ENCODE measurements around the gene URAD. TPM values are rescaled to one million over a fixed set of nuclear protein-coding genes. Genes with fewer than 3 reads are reported as not detected.
A peak's percentile ranks its signal among the peaks of the same experiment; 100 is the strongest.

Gene URAD
- total RNA-seq, 1 donor from 2014 or later, result not detected

DNA sequence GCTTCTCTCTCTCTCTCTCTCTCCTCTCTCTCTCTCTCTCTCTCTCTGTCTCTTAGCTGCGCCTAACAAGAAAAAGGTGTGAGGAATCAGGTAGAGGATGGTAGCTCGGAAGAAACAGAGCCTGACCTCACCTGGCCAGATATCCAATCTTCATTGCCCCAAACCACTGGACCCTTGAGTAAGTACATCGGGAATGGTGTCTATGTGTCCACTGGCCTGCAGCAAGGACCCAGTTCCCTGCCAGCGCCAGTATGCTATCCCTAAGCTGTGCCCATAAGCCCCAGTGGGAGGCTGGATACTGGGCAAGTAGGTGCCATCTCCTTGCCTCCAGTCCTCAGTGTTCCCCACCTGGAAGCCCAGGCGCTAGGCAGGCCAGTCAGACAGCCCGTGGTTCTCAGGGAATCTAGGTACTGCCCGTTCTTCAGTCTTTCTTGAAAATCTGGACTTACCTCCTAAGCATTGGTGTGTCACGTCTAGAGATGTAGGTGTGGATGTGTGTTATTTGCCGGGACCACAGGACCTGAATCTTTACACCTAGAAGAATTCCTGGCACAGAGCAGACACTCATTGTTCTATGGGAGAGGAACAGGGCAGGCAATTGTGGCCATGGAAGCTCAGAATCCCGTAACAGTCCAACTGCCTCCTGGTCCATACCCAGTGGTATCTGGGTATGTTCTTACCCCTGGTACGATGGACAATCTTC, 7.3 kb downstream of the URAD start:
- Mint-ChIP-seq H3K27ac (no peak overlapping the region), H3K9me3 (no peaks in the 10 kb centered on the region), H3K27me3 (ENCODE audit: insufficient read depth) (peaks cover 52% of the 10 kb centered on the region), H3K4me3 (no peak overlapping the region), H3K4me1 (ENCODE audit: low read depth) (peaks cover 18% of the 10 kb centered on the region), H3K36me3 (ENCODE audit: low read depth) (no peaks in the 10 kb centered on the region)
- no peak for DNase-seq (ENCODE audit: low spot score)
- intact Hi-C loops (cut with micrococcal nuclease), result no loop called here

DNA sequence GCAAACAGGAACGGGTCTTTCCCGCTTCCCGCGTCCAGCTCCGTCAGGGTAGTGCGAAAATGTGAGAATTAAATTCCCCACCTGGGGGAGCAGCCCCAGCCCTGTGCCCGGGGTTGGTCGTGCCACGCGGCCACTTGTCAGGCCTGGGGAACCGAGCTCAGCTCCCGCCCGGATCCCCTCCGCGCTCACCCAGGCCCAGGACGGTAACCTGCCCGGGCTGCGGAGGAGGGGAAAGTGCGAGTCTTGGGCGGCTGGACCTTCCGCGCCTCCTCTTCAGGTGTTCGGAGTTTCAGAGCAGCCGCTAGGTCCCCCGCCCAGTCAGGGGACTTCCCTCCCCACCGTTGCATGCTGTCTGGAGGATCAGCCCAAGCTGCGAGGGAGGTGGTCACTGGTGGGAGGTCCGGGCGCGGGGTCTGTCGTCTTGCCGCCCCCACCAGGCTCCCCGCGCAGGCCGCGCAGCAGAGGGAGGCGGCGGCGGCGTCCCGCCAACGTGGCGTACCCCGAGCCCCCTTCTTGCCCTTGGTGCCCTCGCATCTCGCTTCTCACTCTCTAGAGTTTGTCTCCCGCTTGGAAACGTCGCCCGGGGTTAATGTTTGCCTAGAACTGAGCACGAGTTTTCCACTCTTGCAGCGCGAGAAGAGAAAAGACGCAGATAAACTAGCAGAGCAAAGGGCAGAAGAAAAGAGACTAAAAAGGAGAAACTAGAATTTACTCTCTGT, 8.1 kb downstream of the URAD start:
- Mint-ChIP-seq H3K9me3 (no peaks in the 10 kb centered on the region), H3K27me3 (ENCODE audit: insufficient read depth) (peaks cover 57% of the 10 kb centered on the region), H3K27ac (no peak overlapping the region), H3K4me1 (ENCODE audit: low read depth) (peaks cover 18% of the 10 kb centered on the region), H3K4me3 (no peak overlapping the region), H3K36me3 (ENCODE audit: low read depth) (no peaks in the 10 kb centered on the region)
- no peak for DNase-seq (ENCODE audit: low spot score)
- intact Hi-C loops (cut with micrococcal nuclease), result no loop called here

DNA sequence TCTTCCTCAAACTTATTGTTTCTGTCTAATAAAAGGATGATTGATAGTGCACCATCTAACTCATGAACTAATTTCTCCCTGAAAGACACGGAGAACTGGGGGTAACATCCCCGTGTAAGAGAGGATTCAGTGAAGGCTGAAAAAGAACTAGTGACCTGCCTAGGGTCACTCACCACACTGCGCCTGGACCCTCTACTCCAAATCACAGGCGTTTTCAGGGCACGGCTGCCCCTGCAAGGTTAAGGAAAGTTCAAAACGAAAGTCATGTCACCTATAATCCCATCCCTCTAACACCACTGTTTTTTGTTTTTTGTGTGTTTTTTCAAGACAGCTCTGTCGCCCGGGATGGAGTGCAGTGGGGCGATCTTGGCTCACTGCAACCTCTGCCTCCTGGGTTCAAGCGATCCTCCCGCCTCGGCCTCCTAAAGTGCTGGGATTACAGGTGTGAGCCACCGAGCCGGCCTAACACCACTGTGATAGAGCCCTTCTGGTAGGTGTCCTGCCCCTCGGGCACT, 8.7 kb downstream of the URAD start:
- peaks cover 18% of the 10 kb centered on the region for H3K4me1 Mint-ChIP-seq (ENCODE audit: low read depth)
- no peak overlapping the region for H3K27ac Mint-ChIP-seq
- H3K9me3 Mint-ChIP-seq, result no peaks in the 10 kb centered on the region
- intact Hi-C loops (cut with micrococcal nuclease), result no loop called here
- H3K27me3 Mint-ChIP-seq (ENCODE audit: insufficient read depth), result peaks cover 63% of the 10 kb centered on the region
- no peak overlapping the region for H3K4me3 Mint-ChIP-seq
- DNase-seq (ENCODE audit: low spot score), result no peak
- no peaks in the 10 kb centered on the region for H3K36me3 Mint-ChIP-seq (ENCODE audit: low read depth)

DNA sequence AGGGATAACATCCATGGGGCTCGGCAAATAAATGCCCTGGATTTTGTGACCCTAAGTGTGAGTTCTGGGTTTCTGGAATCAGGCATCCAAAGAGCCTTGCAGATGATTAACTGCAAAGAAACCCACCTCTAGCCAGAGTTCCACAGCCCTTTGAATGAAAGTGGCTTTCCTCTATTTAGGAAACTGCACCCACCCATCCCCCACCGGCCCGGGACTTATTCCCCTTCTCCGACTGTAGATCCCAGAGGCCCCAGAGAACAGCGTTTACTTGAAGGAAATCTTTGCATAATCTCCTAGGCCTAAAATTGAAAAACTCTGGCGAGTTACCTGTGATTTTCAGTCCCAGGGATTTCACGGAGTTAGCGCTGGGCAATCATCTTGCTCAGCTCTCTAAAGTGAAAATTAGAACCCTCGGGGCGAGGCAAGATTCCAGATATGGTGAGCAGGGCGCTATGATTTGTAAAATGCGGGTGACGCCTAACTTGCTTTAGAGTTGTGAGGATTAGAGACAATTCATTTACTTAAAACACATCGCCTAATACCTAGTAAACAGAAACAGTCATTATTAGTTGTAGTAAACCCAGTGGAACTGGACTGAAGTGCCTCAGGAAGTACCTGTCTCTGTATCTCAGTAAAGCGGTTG, 9.4 kb downstream of the URAD start:
- H3K4me1 Mint-ChIP-seq (ENCODE audit: low read depth), result peaks cover 18% of the 10 kb centered on the region
- H3K27ac Mint-ChIP-seq, result peak overlapping the region; percentile 18
- H3K36me3 Mint-ChIP-seq (ENCODE audit: low read depth), result no peaks in the 10 kb centered on the region
- intact Hi-C loops (cut with micrococcal nuclease), result no loop called here
- H3K27me3 Mint-ChIP-seq (ENCODE audit: insufficient read depth), result peaks cover 68% of the 10 kb centered on the region
- DNase-seq (ENCODE audit: low spot score), result no peak
- H3K9me3 Mint-ChIP-seq, result no peaks in the 10 kb centered on the region
- H3K4me3 Mint-ChIP-seq, result no peak overlapping the region

DNA sequence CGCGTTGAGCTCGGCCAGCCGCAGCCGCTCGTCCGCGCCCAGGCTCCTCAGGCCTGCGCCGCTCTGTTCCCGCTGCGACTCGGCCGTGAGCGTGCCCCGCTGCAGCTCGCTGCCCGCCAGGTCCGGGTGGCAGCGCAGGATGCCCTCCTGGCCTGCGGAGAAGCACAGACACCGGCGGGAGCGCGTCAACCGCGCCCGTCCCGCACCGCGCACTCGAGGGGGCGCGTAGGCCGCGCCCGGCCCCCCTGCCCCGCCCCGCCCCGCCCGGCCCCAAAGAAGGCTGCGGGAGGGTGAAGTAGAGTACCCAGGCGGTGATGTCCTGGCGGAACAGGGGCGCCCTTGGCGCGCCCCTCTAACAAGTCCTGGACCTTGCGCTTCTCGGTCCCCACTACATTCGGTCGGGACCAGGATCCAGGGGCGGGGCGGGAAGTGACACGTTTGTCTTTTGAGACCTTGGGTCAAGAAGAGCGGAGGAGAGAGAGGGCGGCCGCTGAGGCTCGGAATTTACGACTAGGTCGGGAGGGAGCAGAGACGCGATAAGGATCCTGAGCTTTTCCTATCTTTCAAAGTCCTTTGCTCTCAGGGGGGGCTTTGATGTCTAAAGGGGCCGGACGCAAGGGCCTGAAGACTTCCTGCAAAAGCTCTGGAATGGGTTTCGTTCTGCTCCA, 10.1 kb downstream of the URAD start:
- no peak overlapping the region for H3K4me3 Mint-ChIP-seq
- peaks cover 18% of the 10 kb centered on the region for H3K4me1 Mint-ChIP-seq (ENCODE audit: low read depth)
- no peak overlapping the region for H3K27ac Mint-ChIP-seq
- intact Hi-C loops (cut with micrococcal nuclease), result loop anchor here (1.0 kb wide), 1 partner anchor 152 kb away; no protein-coding TSS in a partner anchor
- H3K27me3 Mint-ChIP-seq (ENCODE audit: insufficient read depth), result peaks cover 74% of the 10 kb centered on the region
- no peaks in the 10 kb centered on the region for H3K9me3 Mint-ChIP-seq
- no peak for DNase-seq (ENCODE audit: low spot score)
- H3K36me3 Mint-ChIP-seq (ENCODE audit: low read depth), result no peaks in the 10 kb centered on the region

DNA sequence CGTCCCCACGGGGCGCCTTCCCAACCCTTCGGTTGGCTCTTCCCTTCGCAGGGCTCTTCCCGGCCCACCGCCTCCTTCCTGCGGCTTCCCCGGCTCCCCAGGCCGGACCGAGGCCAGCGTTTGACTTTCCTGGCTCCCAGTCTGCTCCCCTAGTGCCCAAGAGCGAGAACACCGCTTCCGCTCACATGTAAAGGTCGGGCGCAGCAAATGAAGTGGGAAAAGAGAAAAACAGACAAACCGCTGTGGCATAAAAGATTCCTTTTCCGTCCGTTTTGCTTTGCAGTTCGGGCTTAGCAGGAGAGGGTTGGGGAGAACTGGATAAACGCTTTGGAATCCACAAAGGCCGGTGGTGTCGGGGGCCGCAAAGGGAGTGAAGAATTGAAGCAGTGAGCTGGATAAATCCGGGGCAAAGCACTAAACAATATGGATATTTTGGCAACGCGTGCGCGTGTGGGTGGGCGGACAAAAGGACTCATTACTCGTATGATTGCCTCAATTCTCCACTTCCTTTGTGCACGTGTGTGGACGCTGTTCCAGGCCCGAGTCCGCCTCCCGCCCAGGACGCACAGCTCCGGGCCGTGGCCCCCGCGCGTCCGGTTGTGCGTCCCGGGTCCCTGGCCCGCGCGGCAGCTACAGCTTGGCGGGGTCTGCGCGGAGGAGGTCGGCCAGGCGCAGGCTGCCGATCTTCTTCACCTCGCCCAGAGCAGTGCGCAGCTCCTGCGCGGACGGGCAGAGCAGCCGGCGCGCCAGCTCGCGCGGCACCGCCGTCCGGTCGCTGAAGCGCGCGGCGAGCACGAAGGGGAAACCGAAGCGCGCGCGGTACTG, 10.8 kb downstream of the URAD start:
- peaks cover 79% of the 10 kb centered on the region for H3K27me3 Mint-ChIP-seq (ENCODE audit: insufficient read depth)
- H3K27ac Mint-ChIP-seq, result peak overlapping the region; percentile 72

DNA sequence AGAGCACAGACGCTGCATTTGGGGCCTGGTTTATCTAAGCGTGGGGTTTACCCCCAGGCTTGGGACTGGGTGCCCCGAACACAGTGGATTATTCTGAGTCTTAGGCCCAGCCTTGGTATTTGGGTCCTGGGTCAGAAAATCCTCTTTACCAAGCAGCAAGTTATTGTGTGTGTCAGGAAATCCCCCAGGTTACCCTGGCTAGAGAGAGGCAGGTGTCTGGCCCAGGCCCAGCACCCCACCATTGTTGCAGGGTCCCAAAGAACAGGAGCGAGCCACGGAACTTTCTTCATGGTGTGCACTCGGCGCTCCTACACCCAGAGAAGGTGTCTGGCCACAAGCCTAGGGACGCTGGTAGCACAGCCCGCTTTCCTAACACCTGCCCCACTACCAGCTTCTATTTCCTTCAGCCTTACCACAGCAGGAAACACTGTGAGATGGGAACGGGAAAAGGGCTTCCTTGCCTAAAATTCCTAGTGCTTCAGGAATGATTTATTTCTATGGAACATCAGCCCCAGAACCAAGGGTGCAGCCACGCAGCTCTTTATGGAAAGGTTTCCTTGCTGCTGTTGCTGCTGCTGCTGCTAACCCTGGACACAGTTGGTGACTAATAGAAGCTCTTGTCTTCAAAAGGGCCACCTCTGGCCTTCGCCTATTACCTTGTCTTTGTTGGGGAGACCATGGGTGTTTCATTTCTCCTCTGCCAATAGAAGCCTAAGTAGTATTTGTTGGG, 12.0 kb downstream of the URAD start:
- intact Hi-C loops (cut with micrococcal nuclease), result loop anchor here (1.0 kb wide), 1 partner anchor 8 kb away; no protein-coding TSS in a partner anchor
- Mint-ChIP-seq H3K36me3 (ENCODE audit: low read depth) (no peaks in the 10 kb centered on the region), H3K9me3 (no peaks in the 10 kb centered on the region), H3K4me1 (ENCODE audit: low read depth) (peaks cover 18% of the 10 kb centered on the region), H3K27ac (no peak overlapping the region), H3K4me3 (no peak overlapping the region), H3K27me3 (ENCODE audit: insufficient read depth) (peaks cover 73% of the 10 kb centered on the region)
- DNase-seq (ENCODE audit: low spot score), result no peak

More for the DNA sequence above, 10.8 kb downstream of the URAD start:
- Mint-ChIP-seq H3K9me3 (no peaks in the 10 kb centered on the region), H3K4me3 (no peak overlapping the region), H3K4me1 (ENCODE audit: low read depth) (peaks cover 18% of the 10 kb centered on the region), H3K36me3 (ENCODE audit: low read depth) (no peaks in the 10 kb centered on the region)
- intact Hi-C loops (cut with micrococcal nuclease), result loop anchor here (1.0 kb wide), 1 partner anchor 151 kb away; no protein-coding TSS in a partner anchor
- DNase-seq (ENCODE audit: low spot score), result no peak

DNA sequence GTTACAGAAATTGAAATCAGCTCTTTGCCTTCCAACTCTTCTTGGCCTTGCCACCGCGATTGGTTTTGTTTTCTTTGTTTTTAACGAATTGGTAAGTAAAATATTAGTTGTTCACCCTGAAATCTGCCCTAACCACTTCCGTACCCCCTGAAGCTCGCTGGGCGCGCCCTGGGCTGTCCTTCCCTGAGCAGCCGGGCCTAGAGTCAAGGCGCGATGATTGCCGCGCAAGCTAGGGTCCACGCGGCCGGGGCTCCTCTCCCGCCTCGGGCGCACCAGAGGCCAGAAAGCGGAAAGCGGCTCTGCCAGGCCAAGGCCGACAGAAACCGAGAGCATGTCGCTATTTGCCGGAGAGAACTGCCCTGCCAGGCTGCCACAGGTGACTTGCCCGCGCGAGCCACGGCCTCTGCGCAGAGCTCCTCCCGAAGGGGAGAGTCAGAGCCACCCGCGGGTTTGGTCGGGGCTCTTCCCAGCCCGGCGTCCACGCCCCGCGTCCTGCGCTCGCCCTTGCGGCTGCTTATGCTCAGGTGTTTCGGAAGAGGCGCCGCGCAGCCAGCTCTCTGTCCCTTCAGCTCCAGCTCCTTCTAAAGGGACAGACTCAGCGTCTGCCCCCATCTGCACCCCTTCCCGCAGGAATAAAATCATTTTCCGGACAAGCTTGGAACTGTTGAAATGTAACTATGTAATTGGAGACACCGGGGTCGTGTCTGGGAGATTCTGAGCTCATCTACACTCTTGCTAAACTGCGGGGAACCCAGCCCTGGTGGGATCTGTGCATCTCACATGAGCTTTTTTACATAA, 12.7 kb downstream of the URAD start:
- Mint-ChIP-seq H3K4me1 (ENCODE audit: low read depth) (peaks cover 18% of the 10 kb centered on the region), H3K27ac (no peak overlapping the region), H3K36me3 (ENCODE audit: low read depth) (no peaks in the 10 kb centered on the region), H3K27me3 (ENCODE audit: insufficient read depth) (peaks cover 71% of the 10 kb centered on the region), H3K4me3 (no peak overlapping the region), H3K9me3 (no peaks in the 10 kb centered on the region)
- intact Hi-C loops (cut with micrococcal nuclease), result loop anchor here (1.0 kb wide), 1 partner anchor 7 kb away; no protein-coding TSS in a partner anchor
- no peak for DNase-seq (ENCODE audit: low spot score)

DNA sequence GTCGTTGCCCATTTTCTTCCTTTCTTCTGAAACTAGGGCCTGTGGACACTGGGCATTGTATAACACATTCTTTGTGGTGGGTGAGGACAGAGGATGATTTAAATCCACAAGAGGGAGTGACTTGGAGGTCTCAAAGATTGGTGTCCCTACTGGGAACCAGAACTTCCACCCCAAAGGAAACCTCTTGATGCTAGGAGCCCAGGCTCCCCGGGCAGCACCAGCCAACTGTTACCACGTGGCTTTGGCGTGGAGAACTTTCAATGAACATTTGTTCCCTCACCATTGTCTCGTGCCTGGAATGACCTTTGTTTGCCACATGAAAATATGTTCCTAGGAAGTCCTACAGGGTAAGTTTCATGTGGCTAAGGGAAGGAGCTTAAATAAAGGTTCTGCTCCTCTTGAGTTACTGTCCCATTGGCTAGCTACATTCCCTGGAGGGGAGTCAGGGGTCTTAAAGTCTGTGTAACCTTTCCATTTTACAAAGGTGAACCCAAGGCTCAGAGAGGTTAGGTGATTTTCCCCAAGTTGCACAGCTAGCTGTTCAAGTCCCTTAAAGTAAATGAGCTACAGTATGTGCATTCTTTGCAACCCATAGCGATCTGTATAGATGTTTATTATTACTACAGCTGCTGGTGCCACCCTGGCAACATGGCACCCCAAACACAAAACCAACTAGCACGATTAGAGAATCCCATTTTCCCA, 14.4 kb downstream of the URAD start:
- no peak for DNase-seq (ENCODE audit: low spot score)
- Mint-ChIP-seq H3K9me3 (no peaks in the 10 kb centered on the region), H3K4me1 (ENCODE audit: low read depth) (peaks cover 9% of the 10 kb centered on the region), H3K27ac (no peak overlapping the region), H3K36me3 (ENCODE audit: low read depth) (no peaks in the 10 kb centered on the region), H3K4me3 (no peak overlapping the region), H3K27me3 (ENCODE audit: insufficient read depth) (peaks cover 75% of the 10 kb centered on the region)
- intact Hi-C loops (cut with micrococcal nuclease), result no loop called here

DNA sequence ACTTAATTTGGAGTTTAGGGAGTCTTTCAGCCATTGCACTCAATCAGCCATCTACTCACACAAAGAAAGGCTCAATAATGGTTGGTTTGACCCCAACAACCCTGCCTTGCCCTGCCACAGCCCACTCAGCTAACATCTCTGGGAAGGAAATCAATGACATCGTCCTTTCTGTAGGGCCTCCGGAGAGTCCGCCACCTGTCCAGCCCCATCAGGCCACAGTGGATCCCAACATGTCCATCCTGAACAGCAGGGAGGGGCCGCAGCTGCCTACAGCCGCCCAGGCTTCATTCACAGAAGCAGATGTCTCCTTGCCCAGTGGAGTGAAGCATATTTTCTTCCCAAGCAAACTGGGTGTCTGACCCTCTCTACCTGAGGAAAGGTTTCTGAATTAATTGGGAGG, 15.2 kb downstream of the URAD start:
- H3K27me3 Mint-ChIP-seq (ENCODE audit: insufficient read depth), result peaks cover 70% of the 10 kb centered on the region
- H3K9me3 Mint-ChIP-seq, result no peaks in the 10 kb centered on the region
- H3K36me3 Mint-ChIP-seq (ENCODE audit: low read depth), result no peaks in the 10 kb centered on the region
- intact Hi-C loops (cut with micrococcal nuclease), result no loop called here
- no peak for DNase-seq (ENCODE audit: low spot score)
- peaks cover 5% of the 10 kb centered on the region for H3K4me1 Mint-ChIP-seq (ENCODE audit: low read depth)
- H3K4me3 Mint-ChIP-seq, result no peak overlapping the region
- no peak overlapping the region for H3K27ac Mint-ChIP-seq

DNA sequence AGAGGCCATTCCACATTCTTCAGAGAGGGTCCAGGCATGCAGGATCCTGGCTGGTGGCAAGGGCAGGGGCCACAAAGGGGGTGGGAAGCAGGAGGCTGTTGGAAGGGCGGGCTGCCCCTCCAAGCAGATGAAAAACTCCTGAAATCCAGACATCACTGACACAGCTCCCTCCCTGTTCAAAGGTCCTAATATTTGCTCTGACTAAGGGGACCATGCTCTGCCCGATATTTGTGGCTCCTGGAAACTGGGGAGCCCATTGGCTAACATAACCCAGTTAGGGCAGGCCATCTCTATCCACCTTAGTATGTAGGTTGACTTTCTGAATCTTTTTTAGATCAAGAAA, 16.0 kb downstream of the URAD start:
- H3K27me3 Mint-ChIP-seq (ENCODE audit: insufficient read depth), result peaks cover 74% of the 10 kb centered on the region
- H3K4me3 Mint-ChIP-seq, result no peak overlapping the region
- no peak overlapping the region for H3K27ac Mint-ChIP-seq
- H3K9me3 Mint-ChIP-seq, result no peaks in the 10 kb centered on the region
- peaks cover 2% of the 10 kb centered on the region for H3K4me1 Mint-ChIP-seq (ENCODE audit: low read depth)
- intact Hi-C loops (cut with micrococcal nuclease), result no loop called here
- DNase-seq (ENCODE audit: low spot score), result no peak
- H3K36me3 Mint-ChIP-seq (ENCODE audit: low read depth), result peaks cover 2% of the 10 kb centered on the region

Data from activated T-helper 1 cell treated with anti-CD3 and anti-CD28 coated beads, Interleukin-12 subunit alpha, Interleukin-12 subunit beta, Interleukin-2, Interleukin-4 antibody, amounts not matched to agents 30 ng/mL and 10 ng/mL and 1 ng/mL, durations not matched to agents 14 hours and 24 hours and 36 hours (primary cell).